Measurements from ENCODE around the gene ZNF428.
"Not testable (repeated sequence)": the region's sequence is repeated elsewhere in the genome, so short reads cannot be mapped to it uniquely, and the experiment has no call there.

ZNF428 gene

GRCh38 chr19:43619262-43620060, at the start of gene ZNF428:
Gene ZNF428 (minus strand): TSS chr19:43619629. CDS start chr19:43614304, 5,325 bp downstream.
- DNase-seq = peak; percentile 92 to 95

- DNase-seq = peak; percentile 99
These were observed 49.1 kb upstream of the ZNF428 start for GRCh38 chr19:43668406-43669109.

- DNase-seq = no peak
These were observed 48.5 kb upstream of the ZNF428 start for GRCh38 chr19:43667876-43668405.

GRCh38 chr19:43667126-43667875, 47.9 kb upstream of the ZNF428 start:
- DNase-seq = no peak

GRCh38 chr19:43664018-43664417, 44.6 kb upstream of the ZNF428 start:
- no peak for DNase-seq

- no peak for DNase-seq
These were observed 43.1 kb upstream of the ZNF428 start for GRCh38 chr19:43662487-43662886.

- DNase-seq = no peak
These were observed 41.5 kb upstream of the ZNF428 start for GRCh38 chr19:43660971-43661360.

GRCh38 chr19:43660301-43660970, 41.0 kb upstream of the ZNF428 start:
- no peak for DNase-seq

GRCh38 chr19:43658494-43658893, 39.1 kb upstream of the ZNF428 start:
- DNase-seq = no peak

GRCh38 chr19:43658001-43658400, 38.6 kb upstream of the ZNF428 start:
- no peak for DNase-seq

GRCh38 chr19:43656436-43656835, 37.0 kb upstream of the ZNF428 start:
- DNase-seq = no peak

GRCh38 chr19:43652546-43652874, 33.1 kb upstream of the ZNF428 start:
- no peak for DNase-seq

- peak; percentile 47 to 57 for DNase-seq
These were observed 32.5 kb upstream of the ZNF428 start for GRCh38 chr19:43651758-43652545.

- not testable (repeated sequence) for DNase-seq
These were observed 30.8 kb upstream of the ZNF428 start for GRCh38 chr19:43650276-43650675.

GRCh38 chr19:43649514-43649913, 30.1 kb upstream of the ZNF428 start:
- no peak for DNase-seq

- no peak for DNase-seq
These were observed 29.2 kb upstream of the ZNF428 start for GRCh38 chr19:43648633-43649032.

GRCh38 chr19:43644181-43644580, 24.8 kb upstream of the ZNF428 start:
- no peak for DNase-seq

GRCh38 chr19:43643326-43643725, 23.9 kb upstream of the ZNF428 start:
- no peak for DNase-seq

GRCh38 chr19:43642531-43642930, 23.1 kb upstream of the ZNF428 start:
- DNase-seq = no peak

- no peak for DNase-seq
These were observed 21.9 kb upstream of the ZNF428 start for GRCh38 chr19:43641333-43641732.

GRCh38 chr19:43640424-43640757, 21.0 kb upstream of the ZNF428 start:
- no peak for DNase-seq
